Posterior cingulate gyrus (tissue), 11 donors: ENCODE measurements around the gene PARK7.

Source experiments
- DNase-seq, 10 donors: peaks; one replicate each; pipeline versions ENCODE4 v3.0.0 to v3.0.0-alpha.2; 2020 to 2021; ENCODE audit warnings: mixed read lengths in 3 of 10
- intact Hi-C: fragments of 100-400 bp; cut with DNase I; formaldehyde crosslinking; loops from one replicate; pipeline ENCODE4 v1.15.1; 2023

Gene PARK7

DNA sequence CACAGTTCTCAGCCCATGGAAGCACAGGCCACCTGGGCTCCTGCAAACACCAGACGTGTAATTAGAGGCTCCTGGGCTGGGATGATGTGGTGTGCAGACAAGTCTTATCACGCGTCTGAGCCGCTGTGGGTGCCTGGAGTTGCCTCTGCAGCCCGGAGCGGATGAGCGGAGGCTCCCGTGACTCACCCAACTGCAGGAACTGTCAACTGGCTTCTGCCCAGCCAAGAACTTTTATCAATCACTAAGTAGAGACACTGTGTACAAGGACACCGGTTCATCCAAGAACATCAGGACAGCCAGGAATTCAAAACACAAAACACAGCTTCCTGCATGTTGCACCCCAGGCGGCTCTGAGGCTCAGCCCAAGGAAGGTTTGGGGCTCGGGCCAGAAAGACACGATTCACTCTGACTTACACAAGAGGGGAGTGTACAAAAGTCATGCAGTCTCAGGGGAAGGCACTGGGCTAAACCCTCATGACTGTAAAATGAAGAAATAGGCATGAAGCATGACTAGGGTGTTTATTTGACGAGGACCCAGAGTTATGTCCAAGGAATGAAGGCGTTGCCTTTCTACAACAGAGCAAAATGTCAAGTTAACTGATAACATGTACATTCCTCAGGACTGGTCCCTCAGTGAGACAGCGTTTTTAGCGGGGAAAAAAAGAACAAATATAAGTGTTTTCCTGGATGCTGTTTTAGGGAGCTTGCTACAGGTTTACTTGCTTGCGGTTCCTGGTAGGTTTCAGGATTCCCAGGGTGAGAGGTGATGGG, 43.5 kb downstream of the PARK7 start:
- peak in 5 of 10 donors; percentile 34 to 89 (median 59) for DNase-seq
- intact Hi-C loops, result no loop called here

- intact Hi-C loops, result no loop called here
These were observed 44.8 kb downstream of the PARK7 start for GRCh38 chr1:8006037-8006963.

GRCh38 chr1:8009043-8010002, 47.8 kb downstream of the PARK7 start:
- intact Hi-C loops, result loop anchor here (10.0 kb wide), 1 partner anchor 335 kb away; no protein-coding TSS in a partner anchor
- DNase-seq, result no peak

More at GRCh38 chr1:8006037-8006963, 44.8 kb downstream of the PARK7 start:
- DNase-seq, result no peak

GRCh38 chr1:8010080-8010664, 48.7 kb downstream of the PARK7 start:
- intact Hi-C loops, result loop anchor here (10.0 kb wide), 1 partner anchor 335 kb away; no protein-coding TSS in a partner anchor
- DNase-seq, result no peak

DNA sequence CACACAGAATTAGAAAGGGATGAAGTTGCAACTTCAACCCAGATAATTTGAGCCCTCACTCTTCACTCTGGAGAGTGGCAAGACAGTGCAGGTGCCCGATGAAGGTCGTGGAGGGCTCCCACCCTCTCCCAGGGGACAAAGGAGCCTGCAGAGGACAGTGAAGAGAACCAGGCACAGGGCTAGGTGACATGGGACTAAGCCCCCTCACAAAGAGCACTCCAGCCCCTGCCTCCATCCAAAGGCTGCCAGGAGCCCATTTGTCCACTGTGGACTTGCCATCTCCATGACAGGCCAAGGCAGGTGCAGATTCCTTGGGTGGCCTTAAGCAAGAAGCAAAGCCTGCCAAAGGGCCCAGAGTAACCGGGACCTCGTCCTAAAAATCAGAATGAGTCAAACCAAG, 49.5 kb downstream of the PARK7 start:
- no peak for DNase-seq
- intact Hi-C loops, result loop anchor here (10.0 kb wide), 1 partner anchor 334 kb away; no protein-coding TSS in a partner anchor

DNA sequence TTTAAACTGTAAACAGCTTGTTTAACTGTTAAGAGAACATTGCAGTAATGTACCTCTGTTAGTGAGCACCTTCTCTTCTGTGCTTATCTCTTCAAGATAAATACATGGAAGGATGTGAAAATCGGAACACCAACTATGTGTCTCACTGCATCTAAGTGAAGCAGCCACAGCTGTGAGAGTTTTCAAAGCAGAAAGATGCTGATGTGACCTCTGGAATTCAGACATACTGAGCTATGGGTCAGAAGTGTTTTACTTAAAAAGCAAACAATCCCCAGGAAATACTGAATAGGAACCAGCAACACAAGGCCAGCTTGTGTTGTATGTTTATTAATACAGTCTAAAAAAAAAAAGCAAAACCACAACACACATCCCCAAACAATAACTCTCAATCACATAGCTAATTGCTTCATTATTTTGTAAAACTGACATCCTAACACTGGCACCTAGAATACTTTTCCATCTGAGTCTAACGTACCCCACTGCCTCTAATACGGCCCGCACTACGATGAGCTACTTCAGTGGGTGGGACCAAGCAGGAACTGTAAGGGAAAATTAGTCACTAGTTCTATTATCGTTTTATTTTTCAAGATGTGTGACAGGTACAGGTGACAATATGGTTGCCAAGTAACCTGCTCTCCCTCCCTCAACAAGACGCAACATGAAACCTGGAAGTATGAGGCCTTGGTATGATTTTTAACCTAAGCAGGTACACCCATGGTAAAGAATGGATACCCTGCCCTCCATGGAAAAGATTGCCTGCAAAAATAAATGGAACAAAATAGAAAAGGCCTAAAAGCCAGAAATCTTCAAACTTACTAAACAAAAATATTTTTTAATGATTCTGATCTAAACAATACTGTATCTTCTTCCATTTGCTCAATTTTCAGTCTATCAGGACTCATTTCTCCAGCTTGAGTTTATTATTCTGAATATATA, 50.7 kb downstream of the PARK7 start:
- intact Hi-C loops, result loop anchor here (10.0 kb wide), 1 partner anchor 333 kb away; no protein-coding TSS in a partner anchor
- no peak for DNase-seq

GRCh38 chr1:8012955-8013354, 51.4 kb downstream of the PARK7 start:
- DNase-seq, result no peak
- intact Hi-C loops, result loop anchor here (10.0 kb wide), 1 partner anchor 332 kb away; no protein-coding TSS in a partner anchor

DNA sequence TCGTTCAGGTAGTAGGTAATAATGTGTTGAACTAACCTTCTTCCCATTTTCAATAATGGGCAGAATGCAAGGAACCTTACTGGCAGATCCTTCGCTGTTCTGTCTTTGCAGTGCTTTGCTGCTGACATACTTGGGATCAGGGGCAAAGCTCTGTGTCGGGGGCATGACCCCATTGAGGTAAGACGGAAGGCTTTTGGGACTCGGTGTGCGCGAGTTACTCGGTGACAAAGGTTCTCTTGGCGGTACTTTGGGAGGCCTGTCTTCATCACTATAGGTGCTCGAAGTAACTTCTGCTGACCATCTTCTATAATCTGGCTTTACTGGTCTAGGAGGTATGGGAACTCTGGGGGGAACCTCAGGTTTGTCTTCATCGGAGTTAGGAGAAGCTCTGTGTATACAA, 51.9 kb downstream of the PARK7 start:
- no peak for DNase-seq
- intact Hi-C loops, result loop anchor here (10.0 kb wide), 1 partner anchor 331 kb away; no protein-coding TSS in a partner anchor

DNA sequence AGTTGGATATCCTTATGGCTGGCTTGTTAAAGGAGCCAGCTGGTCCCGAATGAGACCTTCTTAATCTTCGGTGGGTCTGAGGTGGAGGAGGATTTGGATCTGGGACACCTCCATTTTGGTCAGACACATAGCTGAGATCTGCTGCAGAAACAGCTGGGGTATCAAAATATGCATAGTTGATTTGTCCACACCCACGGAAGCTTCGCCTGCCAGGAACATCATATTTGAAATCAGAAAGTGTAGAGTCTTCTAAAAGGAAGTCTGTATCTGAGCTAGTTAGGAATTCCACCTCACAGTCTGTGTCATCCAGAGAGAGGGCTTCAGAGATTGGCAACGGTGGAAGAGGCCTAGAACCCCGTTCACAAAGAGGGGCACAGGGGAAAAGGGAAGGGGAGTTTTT, 52.3 kb downstream of the PARK7 start:
- intact Hi-C loops, result loop anchor here (10.0 kb wide), 1 partner anchor 331 kb away; no protein-coding TSS in a partner anchor
- no peak for DNase-seq

DNA sequence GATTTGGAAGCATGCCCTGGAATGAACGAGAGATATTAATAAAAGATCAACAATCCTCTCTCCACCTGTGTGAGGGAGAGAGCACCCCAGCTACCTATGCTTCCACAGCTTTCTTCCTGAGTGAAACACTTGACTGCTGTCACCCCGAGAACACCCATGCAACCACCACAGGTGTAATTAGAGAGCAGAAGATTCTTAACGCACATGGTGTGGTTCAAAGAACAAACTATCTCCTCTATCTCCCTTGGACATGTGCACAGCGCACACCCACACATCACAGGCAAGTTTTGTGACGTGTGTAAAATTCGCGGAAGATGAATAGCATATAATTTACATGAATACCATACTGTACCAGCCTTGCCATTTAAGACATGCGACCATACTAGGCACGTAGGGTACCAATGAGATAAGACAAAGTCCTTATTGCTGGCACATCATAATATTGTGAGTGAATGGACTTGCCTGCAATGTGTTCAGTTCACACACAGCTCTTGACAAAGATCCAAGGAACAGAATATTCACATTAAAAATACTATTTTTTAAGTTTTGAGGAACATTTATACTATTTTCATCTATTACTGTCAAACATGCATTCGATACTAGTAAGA, 53.0 kb downstream of the PARK7 start:
- no peak for DNase-seq
- intact Hi-C loops, result loop anchor here (10.0 kb wide), 1 partner anchor 330 kb away; no protein-coding TSS in a partner anchor

GRCh38 chr1:8015036-8015808, 53.7 kb downstream of the PARK7 start:
- peak in 1 of 10 donors; percentile 37 for DNase-seq
- intact Hi-C loops, result loop anchor here (5.0 to 10.0 kb wide), 2 partner anchors 33 to 330 kb away; no protein-coding TSS in a partner anchor

DNA sequence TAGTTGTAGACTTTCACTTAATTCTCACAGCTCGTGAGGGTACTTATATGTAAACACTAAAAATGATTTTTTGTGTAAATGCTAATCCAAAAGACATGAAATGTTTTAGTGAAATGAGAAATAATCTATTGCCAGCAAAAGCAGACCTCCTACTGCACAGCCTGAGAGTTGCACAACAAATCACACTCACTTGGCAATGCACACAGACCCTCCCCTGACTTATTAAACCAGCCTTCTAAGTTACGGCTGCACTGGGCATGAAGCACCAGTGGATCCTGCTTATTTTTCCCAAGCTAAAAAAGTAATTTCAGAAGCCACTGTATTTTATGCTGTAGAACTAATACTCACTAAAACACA, 54.3 kb downstream of the PARK7 start:
- intact Hi-C loops, result loop anchor here (5.0 to 10.0 kb wide), 2 partner anchors 33 to 329 kb away; no protein-coding TSS in a partner anchor
- no peak for DNase-seq

DNA sequence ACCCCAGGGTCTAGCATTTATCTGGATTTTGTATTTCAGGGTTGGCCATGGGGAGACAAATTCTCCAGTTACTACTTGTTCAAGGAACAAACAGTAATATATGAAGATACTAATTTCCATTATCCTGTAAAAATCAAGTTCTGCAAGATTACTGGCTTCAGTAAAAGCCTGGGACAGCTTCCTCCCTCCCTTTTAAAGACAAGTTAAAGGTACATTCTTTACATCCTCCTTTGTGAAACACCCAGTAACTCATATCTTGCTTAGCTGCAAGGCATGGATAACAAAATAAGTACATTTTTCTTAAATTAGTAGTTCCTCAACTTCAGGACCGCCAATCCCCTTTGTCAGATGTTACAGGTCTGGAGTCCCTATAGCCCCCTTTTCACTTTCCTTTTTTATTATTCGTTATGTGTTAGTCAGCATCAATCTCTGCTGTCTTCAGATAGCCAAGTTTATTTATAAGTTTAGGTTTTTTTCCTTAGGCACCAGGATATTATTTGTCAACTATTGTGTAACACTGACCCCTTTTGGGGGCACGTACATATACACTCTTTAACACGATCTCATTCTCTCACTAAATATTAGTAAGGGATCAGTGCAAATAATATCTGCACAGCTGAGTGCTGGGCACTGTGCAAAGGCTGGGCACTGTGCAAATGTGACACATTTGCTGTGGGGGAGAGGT, 54.8 kb downstream of the PARK7 start:
- intact Hi-C loops, result loop anchor here (5.0 to 10.0 kb wide), 2 partner anchors 34 to 328 kb away; no protein-coding TSS in a partner anchor
- no peak for DNase-seq

GRCh38 chr1:8016895-8017241, 55.4 kb downstream of the PARK7 start:
- intact Hi-C loops, result loop anchor here (5.0 to 10.0 kb wide), 2 partner anchors 35 to 328 kb away; no protein-coding TSS in a partner anchor
- DNase-seq, result no peak

GRCh38 chr1:8017495-8018197, 56.1 kb downstream of the PARK7 start:
- peak in 2 of 10 donors; percentile 34 to 87 for DNase-seq
- intact Hi-C loops, result loop anchor here (5.0 to 10.0 kb wide), 2 partner anchors 35 to 327 kb away; no protein-coding TSS in a partner anchor
